Activated CD8-positive, alpha-beta T cell treated with anti-CD3 and anti-CD28 coated beads for 36 hours (primary cell): ENCODE data around the gene RIC8B. TPM values are rescaled to one million over a fixed set of nuclear protein-coding genes. Genes with fewer than 3 reads are reported as not detected.

Experiments used
- ATAC-seq: fragments of 200-7000 bp; cut with Tn5 transposase; one replicate; pipeline ENCODE4 v1.10.0; 2021; ENCODE audit warnings: mild to moderate bottlenecking, moderate library complexity
- CTCF ChIA-PET: fragments of 350-600 bp; sonication (Branson Sonifier 250); formaldehyde crosslinking; loops from one replicate; lab custom pipeline; 2021; ENCODE audit warnings: antibody characterized with exemption; lab: Charles Lee
- POLR2A ChIA-PET: fragments of 350-600 bp; sonication (Branson Sonifier 250); formaldehyde crosslinking; loops from one replicate; lab custom pipeline; 2021; ENCODE audit warnings: antibody characterized with exemption; lab: Charles Lee
- DNase-seq: peaks from one replicate; pipeline ENCODE4 v3.0.0-alpha.2; 2020
- H3K27ac Mint-ChIP-seq: one replicate; pipeline ENCODE4 v1.8.0; 2021; ENCODE audit warnings: mild to moderate bottlenecking, mixed read lengths
- H3K27me3 Mint-ChIP-seq: one replicate; pipeline ENCODE4 v1.8.0; 2021; ENCODE audit warnings: mixed read lengths
- H3K36me3 Mint-ChIP-seq: one replicate; pipeline ENCODE4 v1.8.0; 2021; ENCODE audit warnings: low read depth, mixed read lengths
- H3K4me1 Mint-ChIP-seq: one replicate; pipeline ENCODE4 v1.8.0; 2021; ENCODE audit warnings: low read depth, mixed read lengths
- H3K4me3 Mint-ChIP-seq: one replicate; pipeline ENCODE4 v1.8.0; 2021; ENCODE audit warnings: mild to moderate bottlenecking, moderate library complexity, mixed read lengths
- H3K9me3 Mint-ChIP-seq: one replicate; pipeline ENCODE4 v1.8.0; 2021; ENCODE audit warnings: mixed read lengths
- CTCF ChIP-seq: fragments of 200-600 bp; IDR thresholded peaks from one replicate; pipeline ENCODE4 v1.8.0; 2022; ENCODE audit warnings: antibody characterized with exemption, mild to moderate bottlenecking
- intact Hi-C: fragments of 100-400 bp; cut with micrococcal nuclease; formaldehyde crosslinking; loops from one replicate; pipeline ENCODE4 v1.10.0; 2022
- total RNA-seq, 2 experiments: library from RNA; stranded (reverse); gene quantifications; one replicate each; pipeline ENCODE4 v1.2.3, GENCODE V29; 2021

RIC8B gene
- total RNA-seq, 2 experiments from 2014 or later: 10.4 to 11.0 TPM

- Mint-ChIP-seq H3K36me3 (no peaks in the 10 kb centered on the region), H3K27ac (no peak overlapping the region), H3K4me1 (peaks cover 4% of the 10 kb centered on the region), H3K4me3 (peak overlapping the region; percentile 51), H3K9me3 (no peaks in the 10 kb centered on the region), H3K27me3 (peaks cover 31% of the 10 kb centered on the region)
- ATAC-seq: peak; percentile 99
- TF ChIP-seq CTCF: no peak
- peak; percentile 83 for DNase-seq
- ChIA-PET CTCF (interaction anchor here (1.2 to 1.5 kb wide), 2 partner anchors 16 to 546 kb away, joined by 3 to 4 read pairs; partner anchors contain the start of gene POLR3B), POLR2A (no interaction called here)
- intact Hi-C loops: no loop called here
Measured at GRCh38 chr12:106903241-106903945, 128.9 kb downstream of the RIC8B start.

GRCh38 chr12:106906715-106907114 lies 132.2 kb downstream of the RIC8B start:
- Mint-ChIP-seq H3K36me3 (no peaks in the 10 kb centered on the region), H3K27me3 (peaks cover 29% of the 10 kb centered on the region), H3K9me3 (no peaks in the 10 kb centered on the region), H3K27ac (no peak overlapping the region), H3K4me3 (no peak overlapping the region), H3K4me1 (peaks cover 20% of the 10 kb centered on the region)
- ChIA-PET POLR2A (no interaction called here), CTCF (interaction anchor here (0.6 to 1.6 kb wide), 3 partner anchors 46 to 549 kb away, joined by 3 to 4 read pairs (median 4); partner anchors contain the start of gene POLR3B)
- ATAC-seq (no peak), DNase-seq (no peak)
- intact Hi-C loops: no loop called here
- TF ChIP-seq CTCF: no peak

GRCh38 chr12:106907411-106907810 lies 132.9 kb downstream of the RIC8B start:
- POLR2A ChIA-PET: no interaction called here
- TF ChIP-seq CTCF: no peak
- ATAC-seq: no peak
- Mint-ChIP-seq H3K4me1 (peaks cover 20% of the 10 kb centered on the region), H3K36me3 (no peaks in the 10 kb centered on the region), H3K27me3 (peaks cover 25% of the 10 kb centered on the region), H3K9me3 (no peaks in the 10 kb centered on the region), H3K27ac (no peak overlapping the region), H3K4me3 (no peak overlapping the region)
- no peak for DNase-seq
- CTCF ChIA-PET: interaction anchor here (0.8 to 4.2 kb wide), 4 partner anchors 12 to 550 kb away, joined by 3 to 27 read pairs (median 4); partner anchors contain the start of gene POLR3B
- intact Hi-C loops: no loop called here

- peaks cover 21% of the 10 kb centered on the region for H3K27me3 Mint-ChIP-seq
- no peak overlapping the region for H3K4me3 Mint-ChIP-seq
- CTCF ChIA-PET: interaction anchor here (0.8 to 4.2 kb wide), 4 partner anchors 11 to 550 kb away, joined by 3 to 27 read pairs (median 4); partner anchors contain the start of gene POLR3B
- peaks cover 20% of the 10 kb centered on the region for H3K4me1 Mint-ChIP-seq
- H3K36me3 Mint-ChIP-seq: no peaks in the 10 kb centered on the region
- H3K27ac Mint-ChIP-seq: no peak overlapping the region
- H3K9me3 Mint-ChIP-seq: no peaks in the 10 kb centered on the region
- intact Hi-C loops: no loop called here
- no peak for TF ChIP-seq CTCF
- no peak for DNase-seq
- POLR2A ChIA-PET: no interaction called here
- no peak for ATAC-seq
Measured at GRCh38 chr12:106907846-106908245, 133.4 kb downstream of the RIC8B start.

GRCh38 chr12:106908561-106908960 lies 134.1 kb downstream of the RIC8B start:
- CTCF ChIA-PET: interaction anchor here (4.2 kb wide), 1 partner anchor 11 kb away, joined by 27 read pairs; no protein-coding TSS in a partner anchor
- ATAC-seq (no peak), DNase-seq (no peak)
- POLR2A ChIA-PET: no interaction called here
- Mint-ChIP-seq H3K4me1 (peaks cover 18% of the 10 kb centered on the region), H3K36me3 (no peaks in the 10 kb centered on the region), H3K9me3 (no peaks in the 10 kb centered on the region), H3K4me3 (no peak overlapping the region), H3K27ac (no peak overlapping the region), H3K27me3 (peaks cover 16% of the 10 kb centered on the region)
- intact Hi-C loops: no loop called here
- TF ChIP-seq CTCF: no peak
